H9 (cell line): ENCODE results near the gene KIAA1671. TPM values are rescaled to one million over a fixed set of nuclear protein-coding genes. Genes with fewer than 3 reads are reported as not detected.
A peak's percentile ranks its signal among the peaks of the same experiment; 100 is the strongest.

Experiments used
- DNase-seq: peaks from one replicate; pipeline ENCODE4 v3.0.0-alpha.2; 2017
- H2AFZ ChIP-seq: one replicate; pipeline ENCODE4 v1.6.1; 2013; ENCODE audit warnings: mild to moderate bottlenecking, low read length, control low read depth, moderate library complexity
- H2AK5ac ChIP-seq: 2 replicates; pipeline ENCODE4 v1.6.1; 2013; ENCODE audit warnings: low read length, control low read depth, mixed read lengths; ENCODE audit not compliant: insufficient read length
- H2BK120ac ChIP-seq: one replicate; pipeline ENCODE4 v1.6.1; 2013; ENCODE audit warnings: low read depth, mild to moderate bottlenecking, low read length, control low read depth, inconsistent platforms; ENCODE audit not compliant: poor library complexity, severe bottlenecking
- H2BK12ac ChIP-seq: 2 replicates; pipeline ENCODE4 v1.6.1; 2013; ENCODE audit warnings: low read length, control low read depth, mixed read lengths, low read depth; ENCODE audit not compliant: insufficient read length
- H2BK15ac ChIP-seq: 2 replicates; pipeline ENCODE4 v1.6.1; 2013; ENCODE audit warnings: low read depth, low read length, control low read depth
- H2BK20ac ChIP-seq: one replicate; pipeline ENCODE4 v1.6.1; 2013; ENCODE audit warnings: low read depth, mild to moderate bottlenecking, low read length, control low read depth, inconsistent platforms; ENCODE audit not compliant: poor library complexity, severe bottlenecking
- H2BK5ac ChIP-seq: 2 replicates; pipeline ENCODE4 v1.6.1; 2013; ENCODE audit warnings: low read length, control low read depth, mixed read lengths; ENCODE audit not compliant: insufficient read length
- H3K14ac ChIP-seq: 2 replicates; pipeline ENCODE4 v1.6.1; 2013; ENCODE audit warnings: low read length, control low read depth; ENCODE audit not compliant: insufficient read depth
- H3K18ac ChIP-seq: 2 replicates; pipeline ENCODE4 v1.6.1; 2013; ENCODE audit warnings: low read depth, mild to moderate bottlenecking, mixed read lengths, low read length, control low read depth; ENCODE audit not compliant: insufficient read length
- H3K23ac ChIP-seq: 2 replicates; pipeline ENCODE4 v1.6.1; 2013; ENCODE audit warnings: low read length, control low read depth, mixed read lengths, low read depth; ENCODE audit not compliant: insufficient read length
- H3K23me2 ChIP-seq: 2 replicates; pipeline ENCODE4 v1.6.1; 2013; ENCODE audit warnings: low read depth, mild to moderate bottlenecking, mixed read lengths, low read length, control low read depth; ENCODE audit not compliant: insufficient read length, poor library complexity, severe bottlenecking
- H3K27ac ChIP-seq: 2 replicates; pipeline ENCODE4 v1.5.1; 2013; ENCODE audit warnings: low read length, control low read depth, mixed read lengths, low read depth; ENCODE audit not compliant: insufficient read length
- H3K27me3 ChIP-seq: 2 replicates; pipeline ENCODE4 v1.6.1; 2013; ENCODE audit warnings: low read length, control low read depth, inconsistent platforms; ENCODE audit not compliant: insufficient read depth
- H3K4ac ChIP-seq: 2 replicates; pipeline ENCODE4 v1.6.1; 2013; ENCODE audit warnings: low read depth, mild to moderate bottlenecking, control low read depth, inconsistent platforms, low read length, moderate library complexity
- H3K4me1 ChIP-seq: 2 replicates; pipeline ENCODE4 v1.6.1; 2013; ENCODE audit warnings: low read length, control low read depth, inconsistent platforms; ENCODE audit not compliant: insufficient read depth
- H3K4me2 ChIP-seq: 2 replicates; pipeline ENCODE4 v1.6.1; 2013; ENCODE audit warnings: low read length, control low read depth, mixed read lengths; ENCODE audit not compliant: insufficient read length, insufficient read depth
- H3K56ac ChIP-seq: 2 replicates; pipeline ENCODE4 v1.6.1; 2013; ENCODE audit warnings: low read depth, mild to moderate bottlenecking, mixed read lengths, low read length, control low read depth; ENCODE audit not compliant: insufficient read length
- H3K79me1 ChIP-seq: 2 replicates; pipeline ENCODE4 v1.6.1; 2013; ENCODE audit warnings: low read depth, mild to moderate bottlenecking, moderate library complexity, low read length, control low read depth, inconsistent platforms; ENCODE audit not compliant: insufficient read depth, poor library complexity, severe bottlenecking
- H3K79me2 ChIP-seq: 2 replicates; pipeline ENCODE4 v1.6.1; 2013; ENCODE audit warnings: low read length, control low read depth, inconsistent platforms; ENCODE audit not compliant: insufficient read depth
- H3K9ac ChIP-seq: 2 replicates; pipeline ENCODE4 v1.6.1; 2013; ENCODE audit warnings: low read length, control low read depth, mixed read lengths; ENCODE audit not compliant: insufficient read length; ENCODE audit errors: extremely low read depth
- H3K9me3 ChIP-seq: one replicate; pipeline ENCODE4 v1.6.1; 2013; ENCODE audit warnings: low read depth, low read length, inconsistent platforms; ENCODE audit not compliant: control insufficient read depth
- H3T11ph ChIP-seq: one replicate; pipeline ENCODE4 v1.6.1; 2013; ENCODE audit warnings: mild to moderate bottlenecking, low read length, control low read depth, inconsistent platforms
- H4K20me1 ChIP-seq: one replicate; pipeline ENCODE4 v1.6.1; 2013; ENCODE audit not compliant: control insufficient read depth, insufficient read length, insufficient read depth
- H4K5ac ChIP-seq: 2 replicates; pipeline ENCODE4 v1.6.1; 2013; ENCODE audit warnings: low read depth, mild to moderate bottlenecking, mixed read lengths, low read length, control low read depth; ENCODE audit not compliant: insufficient read length
- H4K8ac ChIP-seq: replicated peaks from 2 replicates; pipeline ENCODE4 v1.6.1; 2013; ENCODE audit warnings: low read length, control low read depth, mixed read lengths, low read depth; ENCODE audit not compliant: insufficient read length
- H4K91ac ChIP-seq: 2 replicates; pipeline ENCODE4 v1.6.1; 2013; ENCODE audit warnings: low read depth, mild to moderate bottlenecking, moderate library complexity, mixed read lengths, low read length, control low read depth; ENCODE audit not compliant: insufficient read length
- H3K27ac Mint-ChIP-seq, 3 experiments: 2 replicates in 2 of 3; 3 replicates in 1 of 3; pipeline ENCODE4 v1.8.0; 2020 to 2021; ENCODE audit warnings: mixed read lengths in 3 of 3, mild to moderate bottlenecking in 1 of 3, moderate library complexity in 1 of 3
- H3K27me3 Mint-ChIP-seq: 2 replicates; pipeline ENCODE4 v1.8.0; 2021; ENCODE audit warnings: low read depth, mild to moderate bottlenecking, moderate library complexity, mixed read lengths
- H3K36me3 Mint-ChIP-seq, 3 experiments: 2 replicates in 2 of 3; 3 replicates in 1 of 3; pipeline ENCODE4 v1.8.0; 2020 to 2021; ENCODE audit warnings: low read depth in 3 of 3, mixed read lengths in 3 of 3; ENCODE audit not compliant: insufficient read depth in 1 of 3
- H3K4me1 Mint-ChIP-seq, 2 experiments: 2 replicates each; pipeline ENCODE4 v1.8.0; 2020; ENCODE audit warnings: mixed read lengths in 2 of 2
- H3K4me3 Mint-ChIP-seq, 2 experiments: 2 replicates in 1 of 2; 3 replicates in 1 of 2; pipeline ENCODE4 v1.8.0; 2020 to 2021; ENCODE audit warnings: mild to moderate bottlenecking in 2 of 2, mixed read lengths in 2 of 2, moderate library complexity in 1 of 2
- H3K9me3 Mint-ChIP-seq, 2 experiments: 2 replicates in 1 of 2; 3 replicates in 1 of 2; pipeline ENCODE4 v1.8.0; 2020; ENCODE audit warnings: mild to moderate bottlenecking in 2 of 2, mixed read lengths in 2 of 2, moderate library complexity in 1 of 2
- CTCF ChIP-seq: fragments of 200-600 bp; sonication (generic); conservative IDR thresholded peaks from 3 replicates; pipeline ENCODE4 v1.8.0; 2021; ENCODE audit warnings: antibody characterized with exemption, mild to moderate bottlenecking
- WGBS: extraction: QIAGEN DNeasy Blood & Tissue Kit; methylation state at CpG from one replicate; pipeline ENCODE4 v1.1.7; 2013; ENCODE audit warnings: missing lambda C conversion rate, low lambda C conversion rate, mixed read lengths; ENCODE audit not compliant: insufficient read length; ENCODE audit errors: extremely low coverage; 5-methylcytosine and 5-hydroxymethylcytosine counted together
- total RNA-seq: library from RNA; stranded (reverse); gene quantifications from 2 replicates; pipeline ENCODE4 v1.2.1, GENCODE V29; 2021

Gene KIAA1671
- total RNA-seq, 1 experiment from 2014 or later: 22.6 TPM

- no peaks in the 10 kb centered on the region for H3K79me2 ChIP-seq
Measured at GRCh38 chr22:24937114-24937513, 15.4 kb upstream of the KIAA1671 start.

More at GRCh38 chr22:24937114-24937513, 15.4 kb upstream of the KIAA1671 start:
- H3K4ac ChIP-seq: no peak overlapping the region
- H3K56ac ChIP-seq: no peak overlapping the region
- Mint-ChIP-seq H3K27me3 (no peaks in the 10 kb centered on the region; the same call in 1 of the 2 replicates), H3K4me3 (no peak overlapping the region), H3K36me3 (no peaks in the 10 kb centered on the region), H3K27ac (no peak overlapping the region), H3K4me1 (peaks cover 11% of the 10 kb centered on the region in 2 experiments), H3K9me3 (no peaks in the 10 kb centered on the region)
- no peak overlapping the region for H3K4me2 ChIP-seq
- no peaks in the 10 kb centered on the region for H3K27me3 ChIP-seq
- H4K20me1 ChIP-seq: no peaks in the 10 kb centered on the region
- no peak overlapping the region for H3T11ph ChIP-seq
- no peak overlapping the region for H2BK12ac ChIP-seq
- no peak overlapping the region for H4K91ac ChIP-seq
- H3K23me2 ChIP-seq: no peaks in the 10 kb centered on the region
- no peaks in the 10 kb centered on the region for H3K79me1 ChIP-seq
- peak; percentile 64 for TF ChIP-seq CTCF
- DNase-seq: peak; percentile 44
- no peak overlapping the region for H2BK20ac ChIP-seq
- no CpG with 5 or more reads among the region's 2 CpGs for WGBS
- H3K9ac ChIP-seq: no peak overlapping the region
- no peaks in the 10 kb centered on the region for H3K9me3 ChIP-seq
- H2AFZ ChIP-seq: no peak overlapping the region
- H4K5ac ChIP-seq: no peak overlapping the region
- H2BK15ac ChIP-seq: no peak overlapping the region
- H3K23ac ChIP-seq: no peak overlapping the region
- H2BK120ac ChIP-seq: no peak overlapping the region
- H3K4me1 ChIP-seq: no peaks in the 10 kb centered on the region
- no peak overlapping the region for H2BK5ac ChIP-seq
- no peak overlapping the region for H4K8ac ChIP-seq
- H3K27ac ChIP-seq: no peak overlapping the region
- H3K18ac ChIP-seq: no peak overlapping the region
- H3K14ac ChIP-seq: no peak overlapping the region
- H2AK5ac ChIP-seq: no peak overlapping the region
